GM18517 (cell line): ENCODE results near the gene OSBP.
A peak's percentile ranks its signal among the peaks of the same experiment; 100 is the strongest.
"Not testable (repeated sequence)": the region's sequence is repeated elsewhere in the genome, so short reads cannot be mapped to it uniquely, and the experiment has no call there.

Experiments
- ATAC-seq: cut with Tn5 transposase; IDR thresholded peaks from one replicate; pipeline ENCODE4 v1.9.1; 2021; ENCODE audit warnings: mild to moderate bottlenecking, moderate library complexity; ENCODE audit not compliant: unreplicated experiment

The OSBP gene

GRCh38 chr11:59615637-59616395, at the start of gene OSBP:
TSS of gene OSBP (minus strand) at chr11:59615774. CDS start at chr11:59615664, 110 bp downstream.
- peak; percentile 87 for ATAC-seq

GRCh38 chr11:59660621-59661020, 45.0 kb upstream of the OSBP start:
- no peak for ATAC-seq

GRCh38 chr11:59659981-59660380, 44.4 kb upstream of the OSBP start:
- ATAC-seq: no peak

GRCh38 chr11:59658036-59658435, 42.5 kb upstream of the OSBP start:
- no peak for ATAC-seq

GRCh38 chr11:59654893-59655292, 39.3 kb upstream of the OSBP start:
- ATAC-seq: no peak

GRCh38 chr11:59647245-59647980, 31.8 kb upstream of the OSBP start:
- ATAC-seq: no peak

GRCh38 chr11:59644528-59644927, 29.0 kb upstream of the OSBP start:
- no peak for ATAC-seq

- ATAC-seq: no peak
Observed at GRCh38 chr11:59643390-59643789, 27.8 kb upstream of the OSBP start.

GRCh38 chr11:59641156-59641555, 25.6 kb upstream of the OSBP start:
- ATAC-seq: no peak

GRCh38 chr11:59630493-59630892, 14.9 kb upstream of the OSBP start:
- no peak for ATAC-seq

GRCh38 chr11:59629996-59630395, 14.4 kb upstream of the OSBP start:
- ATAC-seq: no peak

GRCh38 chr11:59626969-59627368, 11.4 kb upstream of the OSBP start:
- ATAC-seq: not testable (repeated sequence)

- ATAC-seq: no peak
Observed at GRCh38 chr11:59625703-59626102, 10.1 kb upstream of the OSBP start.

- ATAC-seq: no peak
Observed at GRCh38 chr11:59617876-59618275, 2.3 kb upstream of the OSBP start.

GRCh38 chr11:59616396-59616982, 915 bp upstream of the OSBP start:
- no peak for ATAC-seq

GRCh38 chr11:59615120-59615636, 396 bp downstream of the OSBP start:
- ATAC-seq: peak; percentile 11

GRCh38 chr11:59614277-59615119, 1.1 kb downstream of the OSBP start:
- ATAC-seq: no peak

- ATAC-seq: no peak
Observed at GRCh38 chr11:59611570-59612565, 3.7 kb downstream of the OSBP start.

GRCh38 chr11:59610289-59610688, 5.3 kb downstream of the OSBP start:
- no peak for ATAC-seq
